CD4-positive, alpha-beta T cell treated with Interferon gamma for 1 hour (primary cell): Measurements from ENCODE around the gene NDFIP1.
A peak's percentile ranks its signal among the peaks of the same experiment; 100 is the strongest.
"Not testable (repeated sequence)": the region's sequence is repeated elsewhere in the genome, so short reads cannot be mapped to it uniquely, and the experiment has no call there.

Experiments used
- DNase-seq: peaks from one replicate; pipeline ENCODE4 v3.0.0-alpha.2; 2020

Gene NDFIP1

DNA sequence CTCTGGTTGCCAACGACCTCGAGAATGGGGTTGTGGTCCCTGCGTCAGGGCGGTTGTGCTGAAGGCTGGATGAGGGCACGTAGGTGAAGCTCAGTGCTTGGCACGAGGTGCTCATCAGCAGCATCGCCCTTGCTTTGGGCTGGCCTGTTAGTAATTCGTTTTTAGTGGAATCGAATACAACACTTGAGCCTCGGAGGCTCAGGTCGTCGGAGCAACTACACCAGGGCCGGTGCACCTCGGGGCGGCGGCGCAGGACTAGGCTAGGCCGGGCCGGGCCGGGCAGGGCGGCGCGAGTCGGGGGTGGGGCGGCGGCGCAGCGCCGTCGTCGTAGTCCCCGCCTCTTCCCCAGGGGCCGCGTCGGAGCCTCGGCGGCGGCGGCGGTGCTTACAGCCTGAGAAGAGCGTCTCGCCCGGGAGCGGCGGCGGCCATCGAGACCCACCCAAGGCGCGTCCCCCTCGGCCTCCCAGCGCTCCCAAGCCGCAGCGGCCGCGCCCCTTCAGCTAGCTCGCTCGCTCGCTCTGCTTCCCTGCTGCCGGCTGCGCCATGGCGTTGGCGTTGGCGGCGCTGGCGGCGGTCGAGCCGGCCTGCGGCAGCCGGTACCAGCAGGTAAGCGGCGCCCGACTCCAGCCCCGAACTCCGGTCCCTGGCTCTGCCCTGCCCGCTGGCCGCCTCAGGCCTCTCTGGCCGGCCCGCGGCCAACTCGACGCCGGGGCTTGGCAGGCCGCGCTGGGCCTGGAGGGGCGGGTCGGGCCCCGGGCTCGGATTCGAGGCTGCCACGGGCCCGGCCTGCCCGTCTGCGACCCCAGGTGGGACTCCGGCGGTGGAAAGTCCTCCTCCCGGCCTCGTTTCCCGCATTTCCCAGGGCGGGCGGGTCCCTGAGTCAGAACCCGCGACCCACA is at the start of gene NDFIP1:
Gene NDFIP1 (plus strand): TSS at position 348 of the 899 bp plus-strand sequence. CDS start 196 bp downstream, at position 544.
- DNase-seq = peak; percentile 83

- no peak for DNase-seq
Measured at GRCh38 chr5:142059304-142059940, 49.2 kb upstream of the NDFIP1 start.

DNA sequence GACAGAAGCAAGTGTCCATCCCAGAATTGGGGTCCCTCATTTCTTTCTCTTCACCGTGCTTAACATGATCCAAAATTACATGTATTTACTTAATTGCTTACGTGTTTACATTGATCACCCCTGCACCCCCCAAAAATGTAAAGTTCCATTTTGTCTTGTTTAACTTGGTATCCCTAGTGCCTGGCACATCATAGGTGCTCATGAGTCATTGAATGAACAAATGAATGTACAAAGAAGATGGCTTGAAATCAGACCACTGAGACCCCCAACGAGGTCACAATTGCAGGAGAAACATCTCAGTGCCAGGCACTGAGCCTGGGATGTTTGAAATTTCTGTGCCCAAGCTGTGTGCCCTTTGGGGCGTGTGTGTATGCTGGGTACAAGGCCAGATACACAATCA is 45.2 kb upstream of the NDFIP1 start:
- no peak for DNase-seq

DNA sequence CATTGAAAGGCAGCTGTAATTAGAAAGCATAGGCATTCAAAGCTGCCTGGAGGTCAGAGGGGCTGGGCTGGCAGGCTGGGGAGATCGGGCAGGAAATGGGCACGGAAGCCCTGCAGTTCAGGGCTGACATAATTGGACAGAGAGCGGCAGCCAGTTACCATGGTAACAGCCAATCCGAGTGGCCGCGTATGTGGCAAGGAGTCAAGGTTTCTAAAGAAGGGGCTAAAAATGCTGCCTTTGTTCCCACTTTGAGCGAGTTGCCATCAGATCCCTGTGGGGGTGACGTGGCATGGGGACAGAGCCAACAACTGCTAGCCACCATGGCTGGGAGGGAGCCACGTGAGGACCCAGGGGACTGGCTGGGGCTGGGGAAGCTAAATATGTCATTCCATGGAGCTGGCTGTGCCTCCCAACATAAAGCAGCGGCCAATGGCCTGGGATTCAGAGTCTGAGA is 44.7 kb upstream of the NDFIP1 start:
- peak; percentile 55 for DNase-seq

DNA sequence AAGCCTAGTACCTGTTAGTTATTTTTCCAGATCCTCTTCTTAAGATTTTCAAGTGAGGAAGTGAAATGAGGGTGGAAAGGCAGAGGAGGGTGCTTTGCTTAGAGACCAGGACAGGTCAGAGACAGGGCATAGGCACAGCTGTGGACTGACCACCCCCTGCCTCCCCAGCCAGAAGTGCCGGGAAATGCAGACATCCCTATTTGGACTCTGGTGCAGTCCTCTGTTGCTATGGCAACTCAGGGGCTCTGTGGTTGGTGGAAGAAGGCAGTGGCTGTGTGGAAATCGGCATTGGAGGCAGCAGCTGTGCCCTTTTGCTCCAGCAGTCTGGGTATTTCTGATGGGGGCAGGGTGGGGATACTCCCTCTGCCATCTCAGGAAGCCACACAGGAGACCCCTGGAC is 43.3 kb upstream of the NDFIP1 start:
- DNase-seq = no peak

- no peak for DNase-seq
Measured at GRCh38 chr5:142069606-142070399, 38.8 kb upstream of the NDFIP1 start.

GRCh38 chr5:142070734-142071133 is 37.8 kb upstream of the NDFIP1 start:
- DNase-seq = no peak

DNA sequence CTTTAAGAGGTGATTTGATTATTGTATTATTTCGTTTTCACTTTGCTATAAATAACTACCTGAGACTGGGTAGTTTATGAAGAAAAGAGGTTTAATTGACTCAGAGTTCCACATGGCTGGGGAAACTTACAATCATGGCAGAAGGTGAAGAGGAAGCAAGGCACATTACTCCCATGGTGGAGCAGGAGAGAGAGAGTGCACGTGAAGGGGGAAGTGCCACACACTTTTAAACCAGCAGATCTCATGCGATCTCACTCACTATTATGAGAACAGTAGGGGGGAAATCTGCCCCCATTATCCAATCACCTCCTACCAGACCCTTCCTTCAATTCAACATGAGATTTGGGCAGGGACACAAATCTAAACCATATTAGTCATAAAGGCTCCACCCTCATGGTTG is 36.1 kb upstream of the NDFIP1 start:
- DNase-seq = no peak

- DNase-seq = no peak
Measured at GRCh38 chr5:142073362-142073988, 35.1 kb upstream of the NDFIP1 start.

DNA sequence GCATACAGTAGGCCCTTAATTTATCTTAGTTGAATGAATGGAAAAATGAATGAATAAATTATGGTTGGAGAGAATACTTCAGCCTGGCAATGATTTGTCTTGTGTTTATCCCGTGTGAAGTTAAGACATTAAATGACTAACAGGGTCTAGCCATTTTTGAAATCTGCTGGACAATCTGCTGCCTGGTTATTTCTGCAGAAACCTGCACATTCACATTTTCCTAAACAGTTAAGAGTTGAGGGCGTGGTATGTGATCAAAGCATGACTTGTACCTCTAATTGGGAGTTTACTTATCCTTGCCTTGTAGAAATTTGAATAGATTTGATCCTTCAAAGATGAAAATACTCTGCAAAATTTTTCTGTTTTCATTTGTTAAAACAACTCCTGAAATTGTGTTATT is 34.6 kb upstream of the NDFIP1 start:
- DNase-seq = no peak

- no peak for DNase-seq
Measured at GRCh38 chr5:142078221-142078620, 30.4 kb upstream of the NDFIP1 start.

- no peak for DNase-seq
Measured at GRCh38 chr5:142078706-142079105, 29.9 kb upstream of the NDFIP1 start.

- no peak for DNase-seq
Measured at GRCh38 chr5:142079306-142079721, 29.3 kb upstream of the NDFIP1 start.

DNA sequence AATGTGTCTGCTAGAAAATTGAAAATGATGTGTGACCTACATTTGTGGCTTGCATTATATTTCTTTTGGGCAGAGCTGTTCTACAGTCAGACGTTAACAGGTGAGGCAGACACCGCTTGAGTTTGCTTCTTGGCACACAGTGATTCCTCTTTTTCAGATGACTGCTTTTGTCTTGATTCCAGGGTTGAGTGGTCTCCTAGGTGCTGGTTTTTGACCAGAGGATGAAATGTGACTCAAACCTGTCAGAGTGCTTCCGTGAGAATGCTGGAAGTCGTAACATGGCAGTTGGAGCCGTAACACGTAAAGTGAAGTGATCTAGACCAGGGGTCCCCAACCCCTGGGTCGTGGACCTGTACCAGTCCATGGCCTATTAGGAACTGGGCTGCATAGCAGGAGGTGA is 28.3 kb upstream of the NDFIP1 start:
- no peak for DNase-seq

DNA sequence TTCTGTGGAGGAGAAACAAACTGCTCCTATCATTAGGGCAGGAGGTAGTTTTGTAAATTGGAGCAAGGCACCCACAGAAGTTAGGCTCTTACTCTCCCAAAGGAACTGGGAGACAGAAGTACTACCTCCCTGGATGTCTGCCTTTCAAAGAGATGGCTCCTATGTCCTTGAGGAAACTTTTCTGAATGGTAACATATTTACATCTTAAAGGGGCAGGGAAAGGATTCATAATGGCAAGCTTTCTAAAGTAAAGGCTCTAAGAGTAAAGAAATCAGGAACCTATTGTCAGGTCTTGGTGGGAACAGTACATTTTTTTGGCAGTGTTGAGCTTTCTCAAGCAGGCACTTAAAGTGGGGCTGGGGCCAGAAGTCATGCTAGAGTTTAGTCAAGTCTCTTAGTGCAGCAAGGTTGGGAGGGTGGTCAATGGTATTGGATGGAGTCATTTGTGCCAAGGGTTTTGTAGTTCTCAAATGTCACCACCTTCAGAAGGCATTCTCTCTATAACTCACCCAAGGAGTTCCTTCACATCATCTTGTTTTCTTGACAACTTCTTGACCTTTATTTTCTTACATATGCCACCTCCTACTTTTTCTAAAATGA is 26.3 kb upstream of the NDFIP1 start:
- DNase-seq = no peak

DNA sequence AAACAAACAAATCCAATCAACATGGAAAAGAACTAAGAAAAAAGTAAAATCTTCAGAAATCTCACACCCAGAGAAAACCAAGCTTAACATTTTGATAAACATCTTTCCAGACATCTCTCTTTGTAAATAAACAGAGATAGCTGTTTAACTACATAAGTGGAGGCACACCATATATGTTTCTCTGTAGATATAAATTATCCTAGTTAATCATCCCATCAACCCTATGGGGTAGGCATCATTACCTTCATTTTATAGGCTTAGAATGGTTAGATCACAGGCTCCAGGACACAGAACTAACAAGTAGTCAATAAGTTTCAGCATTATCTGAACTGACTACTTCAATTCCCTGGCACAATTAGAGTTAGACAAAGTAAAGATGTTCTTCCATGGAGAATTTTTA is 22.4 kb upstream of the NDFIP1 start:
- no peak for DNase-seq

- DNase-seq = no peak
Measured at GRCh38 chr5:142086679-142087078, 21.9 kb upstream of the NDFIP1 start.

DNA sequence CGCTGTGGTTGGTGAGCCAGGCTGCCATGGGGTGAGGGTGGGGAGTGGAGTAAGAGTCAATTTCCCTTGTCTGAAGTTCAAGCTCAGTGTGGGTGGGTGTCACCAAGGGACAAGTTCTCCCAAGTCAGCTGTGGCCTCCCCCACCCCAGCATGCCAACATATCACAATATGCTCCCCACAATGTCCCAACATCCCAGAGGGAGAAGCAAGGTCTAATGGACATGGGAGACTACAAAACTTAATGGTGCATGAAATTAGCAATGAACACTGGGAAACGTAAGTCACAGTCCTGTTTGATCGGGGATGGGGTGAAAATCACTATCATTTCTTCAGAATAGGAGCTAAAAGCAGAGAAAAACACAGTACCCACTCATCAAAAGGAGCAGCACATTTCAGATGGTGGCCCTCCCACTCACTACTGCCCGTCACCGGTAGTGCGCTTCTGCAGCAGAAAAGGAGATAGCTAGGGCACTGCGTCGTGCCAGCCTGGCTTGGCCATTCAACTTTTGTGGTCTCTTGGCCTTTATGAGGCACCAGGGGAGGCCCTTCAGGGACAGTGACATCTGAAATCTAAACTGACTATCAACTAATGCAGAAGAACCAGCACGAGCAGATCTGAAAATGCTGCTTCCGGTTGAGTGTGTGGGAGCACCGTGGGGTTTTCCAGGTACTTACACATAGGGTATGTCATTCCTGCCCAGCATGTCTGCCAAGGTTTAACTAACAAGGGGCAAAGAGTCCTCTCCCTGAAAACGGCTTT is 20.5 kb upstream of the NDFIP1 start:
- no peak for DNase-seq

- DNase-seq = not testable (repeated sequence)
Measured at GRCh38 chr5:142088855-142089479, 19.6 kb upstream of the NDFIP1 start.

GRCh38 chr5:142091012-142091411 is 17.6 kb upstream of the NDFIP1 start:
- no peak for DNase-seq

DNA sequence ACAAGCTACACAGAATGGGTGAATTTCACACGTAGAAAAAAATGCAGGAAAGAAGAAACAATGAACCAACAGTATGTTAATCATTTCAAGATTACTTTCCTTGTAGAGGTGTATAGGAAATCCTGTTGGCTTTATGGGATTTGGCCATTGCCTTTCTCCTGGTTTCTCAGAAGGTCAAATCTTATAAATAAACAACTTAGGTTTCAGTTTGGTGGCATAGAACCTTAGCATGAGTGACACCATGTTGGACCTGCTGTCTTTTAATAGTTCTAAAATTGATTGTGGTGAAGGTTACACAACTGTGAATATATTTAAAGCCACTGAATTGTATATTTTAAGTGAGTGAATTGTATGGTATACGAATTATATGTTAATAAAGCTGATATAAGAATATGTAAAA is 16.7 kb upstream of the NDFIP1 start:
- no peak for DNase-seq
